ENCODE measurements around the gene ACBD6. TPM values are rescaled to one million over a fixed set of nuclear protein-coding genes. Genes with fewer than 3 reads are reported as not detected.

The ACBD6 gene
- total and polyA plus RNA-seq, 2 experiments from 2014 or later = 36.3 to 45.8 TPM

DNA sequence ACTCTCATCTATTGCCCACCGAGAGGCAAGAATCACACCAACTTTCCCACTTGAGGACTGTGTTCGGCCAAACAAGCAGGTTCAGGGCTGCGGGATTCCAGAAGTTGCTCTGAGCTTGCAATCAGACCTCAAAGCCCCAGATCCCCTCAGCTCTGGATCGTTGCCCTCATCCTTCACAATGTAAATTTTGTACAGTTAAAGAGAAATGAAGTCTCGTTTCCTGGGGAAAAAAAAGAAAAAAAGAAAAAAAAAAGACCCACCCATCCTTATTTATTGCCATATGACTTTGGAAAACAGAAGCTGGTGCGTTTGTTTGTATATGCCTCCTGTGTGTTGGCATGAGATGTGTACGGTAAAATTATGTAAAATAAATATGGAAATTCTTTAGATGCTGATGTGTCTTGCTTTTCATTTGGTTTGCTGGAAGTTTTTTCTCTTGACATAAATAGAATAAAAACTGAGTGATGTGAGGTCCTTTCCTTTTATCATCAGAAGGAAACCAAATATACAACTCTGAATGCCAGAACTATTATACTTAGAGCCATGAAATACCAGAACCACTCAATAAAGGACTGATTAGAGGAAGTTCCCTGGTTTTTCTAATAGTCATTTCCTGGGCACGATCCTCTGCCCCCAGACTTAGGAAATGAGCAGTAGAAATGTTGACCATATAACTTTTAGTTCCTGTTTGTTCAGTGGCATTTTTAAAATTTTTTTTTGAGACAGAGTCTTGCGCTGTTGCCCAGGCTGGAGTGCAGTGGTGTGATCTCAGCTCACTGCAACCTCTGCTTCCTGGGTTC, 223.6 kb downstream of the ACBD6 start:
- Histone ChIP-seq H3K4me3 (no peak overlapping the region), H3K4me1 (ENCODE audit: insufficient read depth) (peaks cover 10% of the 10 kb centered on the region), H3K27me3 (no peaks in the 10 kb centered on the region), H3K36me3 (replicated peaks; ENCODE audit: insufficient read depth, low read depth) (no peaks in the 10 kb centered on the region), H3K9me3 (ENCODE audit: low read depth) (no peaks in the 10 kb centered on the region), H4K20me1 (ENCODE audit: insufficient read depth, poor library complexity, severe bottlenecking) (no peaks in the 10 kb centered on the region), H2AFZ (no peak overlapping the region), H3K79me2 (no peaks in the 10 kb centered on the region), H3K27ac (no peak overlapping the region), H3K4me2 (no peak overlapping the region), H3K9me2 (replicated peaks; ENCODE audit: insufficient read depth) (no peaks in the 10 kb centered on the region)
- TF ChIP-seq, protein P1, sequence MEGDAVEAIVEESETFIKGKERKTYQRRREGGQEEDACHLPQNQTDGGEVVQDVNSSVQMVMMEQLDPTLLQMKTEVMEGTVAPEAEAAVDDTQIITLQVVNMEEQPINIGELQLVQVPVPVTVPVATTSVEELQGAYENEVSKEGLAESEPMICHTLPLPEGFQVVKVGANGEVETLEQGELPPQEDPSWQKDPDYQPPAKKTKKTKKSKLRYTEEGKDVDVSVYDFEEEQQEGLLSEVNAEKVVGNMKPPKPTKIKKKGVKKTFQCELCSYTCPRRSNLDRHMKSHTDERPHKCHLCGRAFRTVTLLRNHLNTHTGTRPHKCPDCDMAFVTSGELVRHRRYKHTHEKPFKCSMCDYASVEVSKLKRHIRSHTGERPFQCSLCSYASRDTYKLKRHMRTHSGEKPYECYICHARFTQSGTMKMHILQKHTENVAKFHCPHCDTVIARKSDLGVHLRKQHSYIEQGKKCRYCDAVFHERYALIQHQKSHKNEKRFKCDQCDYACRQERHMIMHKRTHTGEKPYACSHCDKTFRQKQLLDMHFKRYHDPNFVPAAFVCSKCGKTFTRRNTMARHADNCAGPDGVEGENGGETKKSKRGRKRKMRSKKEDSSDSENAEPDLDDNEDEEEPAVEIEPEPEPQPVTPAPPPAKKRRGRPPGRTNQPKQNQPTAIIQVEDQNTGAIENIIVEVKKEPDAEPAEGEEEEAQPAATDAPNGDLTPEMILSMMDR (IDR thresholded peaks at IDR 0.05; ENCODE audit: poor library complexity) = no peak
- TF ChIP-seq EZH2phosphoT487 (IDR thresholded peaks at IDR 0.05; ENCODE audit: low read depth, severe bottlenecking, unreplicated experiment) (no peak), EZH2 (IDR thresholded peaks at IDR 0.05; ENCODE audit: borderline replicate concordance) (no peak)
- 96% methylated on average over 9 of the region's 9 CpGs for WGBS (ENCODE audit: low lambda C conversion rate, missing lambda C conversion rate)
- no peak for DNase-seq (ENCODE audit: low spot score)

GRCh38 chr1:180278194-180278515, 224.2 kb downstream of the ACBD6 start:
- TF ChIP-seq EZH2phosphoT487 (IDR thresholded peaks at IDR 0.05; ENCODE audit: low read depth, severe bottlenecking, unreplicated experiment) (no peak), EZH2 (IDR thresholded peaks at IDR 0.05; ENCODE audit: borderline replicate concordance) (no peak)
- TF ChIP-seq, protein P1 (IDR thresholded peaks at IDR 0.05; ENCODE audit: poor library complexity) = no peak
- H3K27ac ChIP-seq = no peak overlapping the region
- no peak overlapping the region for H2AFZ ChIP-seq
- H3K4me1 ChIP-seq (ENCODE audit: insufficient read depth) = peaks cover 10% of the 10 kb centered on the region
- H3K36me3 ChIP-seq (replicated peaks; ENCODE audit: insufficient read depth, low read depth) = no peaks in the 10 kb centered on the region
- no peaks in the 10 kb centered on the region for H3K27me3 ChIP-seq
- no peaks in the 10 kb centered on the region for H3K9me2 ChIP-seq (replicated peaks; ENCODE audit: insufficient read depth)
- H4K20me1 ChIP-seq (ENCODE audit: insufficient read depth, poor library complexity, severe bottlenecking) = no peaks in the 10 kb centered on the region
- no peaks in the 10 kb centered on the region for H3K79me2 ChIP-seq
- H3K9me3 ChIP-seq (ENCODE audit: low read depth) = no peaks in the 10 kb centered on the region
- no peak overlapping the region for H3K4me2 ChIP-seq
- 93% methylated on average over 2 of the region's 2 CpGs for WGBS (ENCODE audit: low lambda C conversion rate, missing lambda C conversion rate)
- DNase-seq (ENCODE audit: low spot score) = no peak
- no peak overlapping the region for H3K4me3 ChIP-seq

DNA sequence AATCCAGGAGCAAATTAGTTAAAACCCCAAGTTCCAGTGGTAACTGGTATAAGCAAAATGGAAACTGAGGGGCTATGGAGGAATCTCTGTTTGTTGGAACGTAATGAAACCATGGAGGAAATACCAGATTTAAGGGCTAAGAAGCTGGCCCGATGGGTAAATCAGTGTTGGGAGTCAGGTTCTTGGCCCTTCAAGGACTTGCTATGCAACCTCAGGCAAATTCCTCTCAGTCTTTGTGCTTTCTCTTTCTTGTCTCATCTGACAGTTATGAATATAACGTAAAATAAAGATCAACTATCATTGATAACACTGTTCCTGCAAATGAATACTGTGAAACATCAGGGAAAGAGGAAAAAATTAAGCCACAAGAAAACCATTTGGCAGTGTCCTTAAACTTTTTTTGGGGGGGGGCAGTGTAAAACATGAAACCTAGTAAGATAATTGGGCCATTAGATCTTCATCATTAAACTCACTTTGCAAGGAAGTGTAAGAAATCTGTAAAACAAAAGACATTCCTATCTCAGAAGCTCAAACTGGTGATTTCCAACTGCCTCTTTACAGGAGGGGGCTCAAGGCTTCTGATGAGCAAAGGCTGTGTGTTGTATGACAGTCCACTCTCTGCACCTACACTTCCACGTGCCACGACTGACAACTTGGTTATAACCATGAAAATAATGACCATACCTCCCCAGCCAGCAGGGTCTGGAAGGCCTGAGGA, 224.7 kb downstream of the ACBD6 start:
- WGBS (ENCODE audit: low lambda C conversion rate, missing lambda C conversion rate) = 87% methylated on average over 5 of the region's 5 CpGs
- peaks cover 6% of the 10 kb centered on the region for H3K4me1 ChIP-seq (ENCODE audit: insufficient read depth)
- no peaks in the 10 kb centered on the region for H3K27me3 ChIP-seq
- H3K79me2 ChIP-seq = no peaks in the 10 kb centered on the region
- no peak overlapping the region for H3K27ac ChIP-seq
- no peak overlapping the region for H2AFZ ChIP-seq
- DNase-seq (ENCODE audit: low spot score) = no peak
- H3K36me3 ChIP-seq (replicated peaks; ENCODE audit: insufficient read depth, low read depth) = no peaks in the 10 kb centered on the region
- TF ChIP-seq EZH2 (IDR thresholded peaks at IDR 0.05; ENCODE audit: borderline replicate concordance) (no peak), EZH2phosphoT487 (IDR thresholded peaks at IDR 0.05; ENCODE audit: low read depth, severe bottlenecking, unreplicated experiment) (no peak)
- TF ChIP-seq, protein P1 (IDR thresholded peaks at IDR 0.05; ENCODE audit: poor library complexity) = no peak
- H3K4me3 ChIP-seq = no peak overlapping the region
- H3K9me2 ChIP-seq (replicated peaks; ENCODE audit: insufficient read depth) = no peaks in the 10 kb centered on the region
- no peaks in the 10 kb centered on the region for H3K9me3 ChIP-seq (ENCODE audit: low read depth)
- no peaks in the 10 kb centered on the region for H4K20me1 ChIP-seq (ENCODE audit: insufficient read depth, poor library complexity, severe bottlenecking)
- no peak overlapping the region for H3K4me2 ChIP-seq

Measured in hepatocyte (in vitro differentiated cells).